GM12878 (cell line): ENCODE data around the gene LOXL3. TPM values are rescaled to one million over a fixed set of nuclear protein-coding genes. Genes with fewer than 3 reads are reported as not detected.

Source experiments
- ATAC-seq: fragments of 200-7000 bp; cut with Tn5 transposase; 3 replicates; pipeline ENCODE4 v1.9.1; 2020; ENCODE audit warnings: mild to moderate bottlenecking, moderate library complexity
- BruUV-seq: library from RNA; stranded (reverse); fragments of 400-500 nt; replicated peaks from 2 replicates; lab custom pipeline; 2021; lab: Mats Ljungman, UMichigan
- CTCF ChIA-PET: fragments of 300-600 bp; sonication (Branson Sonifier 250); formaldehyde crosslinking; extraction: SDS; loops from one replicate; lab custom pipeline; 2021; ENCODE audit warnings: inconsistent platforms; lab: Yijun Ruan, JAX
- POLR2A ChIA-PET: fragments of 350-600 bp; formaldehyde crosslinking; extraction: SDS; loops from one replicate; lab custom pipeline; 2021; ENCODE audit warnings: inconsistent platforms; lab: Charles Lee
- RAD21 ChIA-PET: fragments of 300-600 bp; sonication (Branson Sonifier 250); formaldehyde crosslinking; loops from one replicate; lab custom pipeline; 2023; ENCODE audit warnings: antibody characterized with exemption; ENCODE audit not compliant: unreplicated experiment; lab: Charles Lee
- SMC1A ChIA-PET: fragments of 300-600 bp; sonication (Branson Sonifier 250); formaldehyde crosslinking; loops from one replicate; lab custom pipeline; 2023; ENCODE audit not compliant: unreplicated experiment, uncharacterized antibody; lab: Charles Lee
- DNase-seq: peaks from one replicate; pipeline ENCODE4 v3.0.0-alpha.2; 2011; ENCODE audit warnings: low read depth, low spot score
- FAIRE-seq: peaks from 3 replicates; lab custom pipeline; 2011; peaks lifted over from hg19 to GRCh38; lab: Jason Lieb, UNC
- H2AFZ ChIP-seq: 2 replicates; pipeline ENCODE4 v1.6.0; 2011; ENCODE audit warnings: low read depth, low read length, control low read depth; ENCODE audit not compliant: control insufficient read depth
- H3K27ac ChIP-seq: 2 replicates; pipeline ENCODE4 v1.5.1; 2011; ENCODE audit warnings: control low read depth; ENCODE audit not compliant: control insufficient read depth, insufficient read depth
- H3K27me3 ChIP-seq, 2 experiments: replicated peaks in 1 of 2; 2 replicates each; pipeline versions ENCODE4 v1.6.0 to v1.6.1; 2011; ENCODE audit warnings: low read length in 1 of 2; ENCODE audit not compliant: control insufficient read depth in 2 of 2, insufficient read depth in 2 of 2
- H3K36me3 ChIP-seq, 2 experiments: 2 replicates each; pipeline ENCODE4 v1.5.1; 2011; ENCODE audit warnings: low read length in 1 of 2; ENCODE audit not compliant: control insufficient read depth in 2 of 2, insufficient read depth in 2 of 2
- H3K4me1 ChIP-seq: 2 replicates; pipeline ENCODE4 v1.6.1; 2011; ENCODE audit warnings: mild to moderate bottlenecking, low read length, moderate library complexity, mixed read lengths; ENCODE audit not compliant: control insufficient read depth, insufficient read depth
- H3K4me2 ChIP-seq: 2 replicates; pipeline ENCODE4 v1.6.0; 2011; ENCODE audit warnings: control low read depth; ENCODE audit not compliant: control insufficient read depth, insufficient read depth
- H3K4me3 ChIP-seq: fragments of 200-600 bp; sonication (generic); 2 replicates; pipeline ENCODE4 v1.5.1; 2016
- H3K79me2 ChIP-seq: 2 replicates; pipeline ENCODE4 v1.6.0; 2011; ENCODE audit warnings: low read length; ENCODE audit not compliant: control insufficient read depth, insufficient read depth
- H3K9ac ChIP-seq: 2 replicates; pipeline ENCODE4 v1.8.0; 2011; ENCODE audit warnings: low read length, control low read depth, mixed read lengths; ENCODE audit not compliant: control insufficient read depth, insufficient read depth
- H3K9me3 ChIP-seq: replicated peaks from 3 replicates; pipeline ENCODE4 v1.5.1; 2011; ENCODE audit warnings: mild to moderate bottlenecking, low read length; ENCODE audit not compliant: control insufficient read depth, insufficient read depth
- H4K20me1 ChIP-seq: 2 replicates; pipeline ENCODE4 v1.6.0; 2011; ENCODE audit not compliant: control insufficient read depth, insufficient read depth
- ESRRA ChIP-seq: IDR thresholded peaks from 2 replicates; pipeline ENCODE4 v1.6.1; 2012; ENCODE audit warnings: mild to moderate bottlenecking, low read length, improper control_type of control experiment
- HDAC6 ChIP-seq: fragments of 200-600 bp; sonication (generic); IDR thresholded peaks from one replicate; pipeline ENCODE4 v1.8.0; 2017; ENCODE audit warnings: antibody characterized with exemption; ENCODE audit not compliant: unreplicated experiment
- LARP7 ChIP-seq: fragments of 450-650 bp; IDR thresholded peaks from 2 replicates; pipeline ENCODE4 v1.6.1; 2017; ENCODE audit warnings: mild to moderate bottlenecking
- MEF2B ChIP-seq: fragments of 450-650 bp; IDR thresholded peaks from 2 replicates; pipeline ENCODE4 v1.6.1; 2018; ENCODE audit warnings: mild to moderate bottlenecking, moderate library complexity; ENCODE audit not compliant: partially characterized antibody, poor library complexity, severe bottlenecking
- NRF1 ChIP-seq: conservative IDR thresholded peaks from 2 replicates; pipeline ENCODE4 v1.6.1; 2011; ENCODE audit warnings: mild to moderate bottlenecking, low read depth, low read length, improper control_type of control experiment
- PAX5 ChIP-seq: IDR thresholded peaks from 2 replicates; pipeline ENCODE4 v1.6.1; 2011; ENCODE audit warnings: low read depth, low read length, borderline replicate concordance
- RAD21 ChIP-seq: IDR thresholded peaks from 2 replicates; pipeline ENCODE4 v1.6.1; 2011; ENCODE audit warnings: mild to moderate bottlenecking, low read depth, low read length, moderate library complexity; ENCODE audit not compliant: insufficient read depth
- RUNX3 ChIP-seq: IDR thresholded peaks from 2 replicates; pipeline ENCODE4 v1.6.1; 2012; ENCODE audit warnings: low read length, inconsistent platforms
- SIN3A ChIP-seq: IDR thresholded peaks from 2 replicates; pipeline ENCODE4 v1.6.1; 2012; ENCODE audit warnings: low read depth, low read length, improper control_type of control experiment
- TARDBP ChIP-seq: IDR thresholded peaks from 2 replicates; pipeline ENCODE4 v1.6.1; 2016; ENCODE audit warnings: borderline replicate concordance
- TCF7 ChIP-seq: IDR thresholded peaks from 2 replicates; pipeline ENCODE4 v1.6.1; 2014; ENCODE audit warnings: antibody characterized with exemption, borderline replicate concordance
- WRNIP1 ChIP-seq: IDR thresholded peaks from 2 replicates; pipeline ENCODE4 v1.6.1; 2011; ENCODE audit warnings: low read depth, low read length, improper control_type of control experiment, borderline replicate concordance
- YBX1 ChIP-seq: fragments of 450-650 bp; IDR thresholded peaks from 2 replicates; pipeline ENCODE4 v1.6.1; 2016; ENCODE audit warnings: antibody characterized with exemption
- YY1 ChIP-seq: IDR thresholded peaks from 2 replicates; pipeline ENCODE4 v1.6.1; 2011; ENCODE audit warnings: low read depth, mild to moderate bottlenecking, low read length
- in situ Hi-C: fragments of 300-500 bp; cut with MboI; formaldehyde crosslinking; loops from 9 replicates; pipeline ENCODE4 v1.14.3; 2018; ENCODE audit warnings: mixed read lengths
- intact Hi-C: fragments of 100-400 bp; cut with micrococcal nuclease; formaldehyde crosslinking; loops from one replicate; pipeline ENCODE4 v1.14.2; 2022; ENCODE audit not compliant: unreplicated experiment
- polyA plus RNA-seq, 11 experiments: library from polyadenylated mRNA; depleted of rRNA in 4 of 11; unstranded in 6 of 11; stranded (reverse) in 5 of 11; fragments of >200 nt; fragmentation: Nextera tagmentation in 4 of 11; fragmentation: Illumina TruSeq in 1 of 11; extraction: Ambion mirVana in 4 of 11; extraction: Trizol in 1 of 11; gene quantifications; 1 replicate in 1 of 11; 2 replicates in 10 of 11; pipeline versions ENCODE4 v1.2.1 to v1.2.3, GENCODE V29; 2011 to 2016; ENCODE audit warnings: inconsistent platforms in 2 of 11, missing spikeins in 2 of 11, low read depth in 1 of 11
- total RNA-seq, 4 experiments: library from RNA; depleted of rRNA in 3 of 4; stranded (reverse); fragments of >200 nt in 3 of 4; fragmentation: Illumina TruSeq in 1 of 4; extraction: Trizol in 1 of 4; gene quantifications; 2 replicates each; pipeline versions ENCODE4 v1.2.1 to v1.2.3, GENCODE V29; 2013 to 2021
- TF ChIP-seq, protein P1 (sequence below): IDR thresholded peaks from 2 replicates; pipeline ENCODE4 v1.6.1; 2012; ENCODE audit warnings: low read depth, low read length, improper control_type of control experiment
- TF ChIP-seq, protein P2 (sequence below): fragments of 450-650 bp; IDR thresholded peaks from 2 replicates; pipeline ENCODE4 v1.6.1; 2016; ENCODE audit warnings: mild to moderate bottlenecking, moderate library complexity, borderline replicate concordance

LOXL3 gene
- total and polyA plus RNA-seq, 10 of the 15 experiments (the other 5 are each of a cell fraction or from before 2014, with no cell fraction given) = 6.2 to 40.9 (median 23.3) TPM

DNA sequence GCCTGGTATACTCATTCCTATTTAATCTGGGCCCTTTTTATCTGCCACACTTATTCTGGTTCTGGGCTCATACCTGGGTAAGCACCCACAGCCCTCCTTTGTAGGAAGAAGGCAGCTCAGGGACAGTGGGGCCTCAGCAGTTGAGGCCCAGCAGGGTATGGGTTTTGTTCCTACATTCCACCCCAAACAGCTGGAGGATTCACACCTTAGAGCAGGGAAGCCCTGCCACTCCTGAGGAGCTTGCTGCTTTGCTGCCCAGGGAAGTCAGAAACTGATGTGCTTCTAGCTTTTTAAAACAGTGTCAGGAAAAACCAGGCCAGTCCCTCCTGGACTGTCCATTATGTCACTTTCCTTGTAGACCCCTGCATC lies 53.2 kb downstream of the LOXL3 start:
- ATAC-seq = no peak
- H3K79me2 ChIP-seq = no peaks in the 10 kb centered on the region
- POLR2A ChIA-PET = interaction anchor here (1.1 kb wide), 1 partner anchor 28 kb away, joined by 3 read pairs; the partner anchor contains the start of gene AUP1
- no peak for TF ChIP-seq YY1
- TF ChIP-seq WRNIP1 = no peak
- TF ChIP-seq MEF2B = no peak
- TF ChIP-seq TCF7 = no peak
- no peak for TF ChIP-seq PAX5
- TF ChIP-seq, protein P1, sequence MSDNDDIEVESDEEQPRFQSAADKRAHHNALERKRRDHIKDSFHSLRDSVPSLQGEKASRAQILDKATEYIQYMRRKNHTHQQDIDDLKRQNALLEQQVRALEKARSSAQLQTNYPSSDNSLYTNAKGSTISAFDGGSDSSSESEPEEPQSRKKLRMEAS = no peak
- no peak for TF ChIP-seq LARP7
- no peak for TF ChIP-seq SIN3A
- TF ChIP-seq RUNX3 = no peak
- no peak for TF ChIP-seq ESRRA
- no peak for TF ChIP-seq HDAC6
- no peak for TF ChIP-seq RAD21
- TF ChIP-seq, protein P2, sequence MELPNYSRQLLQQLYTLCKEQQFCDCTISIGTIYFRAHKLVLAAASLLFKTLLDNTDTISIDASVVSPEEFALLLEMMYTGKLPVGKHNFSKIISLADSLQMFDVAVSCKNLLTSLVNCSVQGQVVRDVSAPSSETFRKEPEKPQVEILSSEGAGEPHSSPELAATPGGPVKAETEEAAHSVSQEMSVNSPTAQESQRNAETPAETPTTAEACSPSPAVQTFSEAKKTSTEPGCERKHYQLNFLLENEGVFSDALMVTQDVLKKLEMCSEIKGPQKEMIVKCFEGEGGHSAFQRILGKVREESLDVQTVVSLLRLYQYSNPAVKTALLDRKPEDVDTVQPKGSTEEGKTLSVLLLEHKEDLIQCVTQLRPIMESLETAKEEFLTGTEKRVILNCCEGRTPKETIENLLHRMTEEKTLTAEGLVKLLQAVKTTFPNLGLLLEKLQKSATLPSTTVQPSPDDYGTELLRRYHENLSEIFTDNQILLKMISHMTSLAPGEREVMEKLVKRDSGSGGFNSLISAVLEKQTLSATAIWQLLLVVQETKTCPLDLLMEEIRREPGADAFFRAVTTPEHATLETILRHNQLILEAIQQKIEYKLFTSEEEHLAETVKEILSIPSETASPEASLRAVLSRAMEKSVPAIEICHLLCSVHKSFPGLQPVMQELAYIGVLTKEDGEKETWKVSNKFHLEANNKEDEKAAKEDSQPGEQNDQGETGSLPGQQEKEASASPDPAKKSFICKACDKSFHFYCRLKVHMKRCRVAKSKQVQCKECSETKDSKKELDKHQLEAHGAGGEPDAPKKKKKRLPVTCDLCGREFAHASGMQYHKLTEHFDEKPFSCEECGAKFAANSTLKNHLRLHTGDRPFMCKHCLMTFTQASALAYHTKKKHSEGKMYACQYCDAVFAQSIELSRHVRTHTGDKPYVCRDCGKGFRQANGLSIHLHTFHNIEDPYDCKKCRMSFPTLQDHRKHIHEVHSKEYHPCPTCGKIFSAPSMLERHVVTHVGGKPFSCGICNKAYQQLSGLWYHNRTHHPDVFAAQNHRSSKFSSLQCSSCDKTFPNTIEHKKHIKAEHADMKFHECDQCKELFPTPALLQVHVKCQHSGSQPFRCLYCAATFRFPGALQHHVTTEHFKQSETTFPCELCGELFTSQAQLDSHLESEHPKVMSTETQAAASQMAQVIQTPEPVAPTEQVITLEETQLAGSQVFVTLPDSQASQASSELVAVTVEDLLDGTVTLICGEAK = no peak
- TF ChIP-seq YBX1 = no peak
- TF ChIP-seq NRF1 = no peak
- no peak for TF ChIP-seq TARDBP
- TF ChIP-seq, all 136 proteins: peak for 0
- peaks cover 0 to 3% of the 10 kb centered on the region in 2 experiments; a peak in 1 of 4 replicates for H3K36me3 ChIP-seq
- FAIRE-seq = no peak
- H3K9ac ChIP-seq = no peak overlapping the region
- in situ Hi-C loops (no loop called here), intact Hi-C loops (no loop called here)
- SMC1A ChIA-PET = interaction anchor here (0.9 to 7.0 kb wide), 5 partner anchors 10 to 86 kb away, joined by 3 to 71 read pairs (median 4); partner anchors contain the start of gene DQX1
- H3K27ac ChIP-seq = no peak overlapping the region
- RAD21 ChIA-PET = interaction anchor here (1.1 to 2.6 kb wide), 4 partner anchors 17 to 88 kb away, joined by 4 to 10 read pairs (median 6); partner anchors contain the start of genes CCDC142, INO80B and TTC31
- no peak for DNase-seq
- peaks cover 20% of the 10 kb centered on the region for H3K4me1 ChIP-seq
- no peaks in the 10 kb centered on the region for H4K20me1 ChIP-seq
- peaks cover 15 to 25% of the 10 kb centered on the region in 2 experiments; a peak in 3 of 4 replicates for H3K27me3 ChIP-seq
- no peak overlapping the region for H2AFZ ChIP-seq
- no peaks in the 10 kb centered on the region for H3K9me3 ChIP-seq
- no TSS peak for BruUV-seq
- CTCF ChIA-PET = interaction anchor here (1.4 to 13.9 kb wide), 4 partner anchors 18 to 86 kb away, joined by 4 to 231 read pairs (median 84); partner anchors contain the start of genes AUP1, CCDC142, DQX1 and HTRA2
- H3K4me3 ChIP-seq = no peak overlapping the region
- no peak overlapping the region for H3K4me2 ChIP-seq
